HFFc6 (cell line): ENCODE data around the gene CELF2. TPM values are rescaled to one million over a fixed set of nuclear protein-coding genes. Genes with fewer than 3 reads are reported as not detected.

Source experiments
- DNase-seq: peaks from one replicate; pipeline ENCODE4 v3.0.0-alpha.2; 2018
- H3K27ac Mint-ChIP-seq: 2 replicates; pipeline ENCODE4 v1.8.0; 2020; ENCODE audit warnings: mild to moderate bottlenecking, mixed read lengths
- H3K27me3 Mint-ChIP-seq: 2 replicates; pipeline ENCODE4 v1.8.0; 2021; ENCODE audit warnings: mild to moderate bottlenecking, moderate library complexity, mixed read lengths; ENCODE audit not compliant: insufficient read depth
- H3K36me3 Mint-ChIP-seq: 2 replicates; pipeline ENCODE4 v1.8.0; 2021; ENCODE audit warnings: low read depth, mixed read lengths
- H3K4me1 Mint-ChIP-seq: 2 replicates; pipeline ENCODE4 v1.8.0; 2020; ENCODE audit warnings: low read depth, mixed read lengths
- H3K4me3 Mint-ChIP-seq: 2 replicates; pipeline ENCODE4 v1.8.0; 2020; ENCODE audit warnings: mild to moderate bottlenecking, moderate library complexity, mixed read lengths
- H3K9me3 Mint-ChIP-seq: 2 replicates; pipeline ENCODE4 v1.8.0; 2020; ENCODE audit warnings: mild to moderate bottlenecking, mixed read lengths
- total RNA-seq, 6 experiments: library from RNA; stranded (reverse); fragmentation: NEBNext Ultra II Directional; extraction: Animal tissue kit (Norgen Biotek cat#: 25700); gene quantifications; 2 replicates in 1 of 6; 3 replicates in 5 of 6; pipeline ENCODE4 v1.2.3, GENCODE V29; 2021
- TF ChIP-seq, protein P1 (sequence below): fragments of 200-600 bp; sonication (generic); IDR thresholded peaks from 2 replicates; pipeline ENCODE4 v1.5.0; 2021; ENCODE audit warnings: antibody characterized with exemption, mild to moderate bottlenecking

Gene CELF2
- total RNA-seq, 6 experiments from 2014 or later = 2.7 to 5.2 (median 3.5) TPM

- peak; percentile 61 for DNase-seq
- Mint-ChIP-seq H3K27ac (peak overlapping the region; percentile 75), H3K9me3 (peaks cover 18% of the 10 kb centered on the region), H3K36me3 (peaks cover 10% of the 10 kb centered on the region; the same call in 1 of the 2 replicates), H3K27me3 (peaks cover 7% of the 10 kb centered on the region), H3K4me3 (peak overlapping the region; percentile 90), H3K4me1 (peaks cover 19% of the 10 kb centered on the region)
- TF ChIP-seq, protein P1, sequence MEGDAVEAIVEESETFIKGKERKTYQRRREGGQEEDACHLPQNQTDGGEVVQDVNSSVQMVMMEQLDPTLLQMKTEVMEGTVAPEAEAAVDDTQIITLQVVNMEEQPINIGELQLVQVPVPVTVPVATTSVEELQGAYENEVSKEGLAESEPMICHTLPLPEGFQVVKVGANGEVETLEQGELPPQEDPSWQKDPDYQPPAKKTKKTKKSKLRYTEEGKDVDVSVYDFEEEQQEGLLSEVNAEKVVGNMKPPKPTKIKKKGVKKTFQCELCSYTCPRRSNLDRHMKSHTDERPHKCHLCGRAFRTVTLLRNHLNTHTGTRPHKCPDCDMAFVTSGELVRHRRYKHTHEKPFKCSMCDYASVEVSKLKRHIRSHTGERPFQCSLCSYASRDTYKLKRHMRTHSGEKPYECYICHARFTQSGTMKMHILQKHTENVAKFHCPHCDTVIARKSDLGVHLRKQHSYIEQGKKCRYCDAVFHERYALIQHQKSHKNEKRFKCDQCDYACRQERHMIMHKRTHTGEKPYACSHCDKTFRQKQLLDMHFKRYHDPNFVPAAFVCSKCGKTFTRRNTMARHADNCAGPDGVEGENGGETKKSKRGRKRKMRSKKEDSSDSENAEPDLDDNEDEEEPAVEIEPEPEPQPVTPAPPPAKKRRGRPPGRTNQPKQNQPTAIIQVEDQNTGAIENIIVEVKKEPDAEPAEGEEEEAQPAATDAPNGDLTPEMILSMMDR = no peak
These were observed 147.3 kb downstream of the CELF2 start for GRCh38 chr10:11164803-11165590.

- H3K4me3 Mint-ChIP-seq = peak overlapping the region; percentile 90
- H3K9me3 Mint-ChIP-seq = peaks cover 18% of the 10 kb centered on the region
- H3K27ac Mint-ChIP-seq = peak overlapping the region; percentile 75
- H3K27me3 Mint-ChIP-seq = peaks cover 7% of the 10 kb centered on the region
- peaks cover 10% of the 10 kb centered on the region; the same call in 1 of the 2 replicates for H3K36me3 Mint-ChIP-seq
- peaks cover 19% of the 10 kb centered on the region for H3K4me1 Mint-ChIP-seq
- TF ChIP-seq, protein P1 = peak; percentile 67
- DNase-seq = no peak
These were observed 148.2 kb downstream of the CELF2 start for GRCh38 chr10:11165591-11166543.

DNA sequence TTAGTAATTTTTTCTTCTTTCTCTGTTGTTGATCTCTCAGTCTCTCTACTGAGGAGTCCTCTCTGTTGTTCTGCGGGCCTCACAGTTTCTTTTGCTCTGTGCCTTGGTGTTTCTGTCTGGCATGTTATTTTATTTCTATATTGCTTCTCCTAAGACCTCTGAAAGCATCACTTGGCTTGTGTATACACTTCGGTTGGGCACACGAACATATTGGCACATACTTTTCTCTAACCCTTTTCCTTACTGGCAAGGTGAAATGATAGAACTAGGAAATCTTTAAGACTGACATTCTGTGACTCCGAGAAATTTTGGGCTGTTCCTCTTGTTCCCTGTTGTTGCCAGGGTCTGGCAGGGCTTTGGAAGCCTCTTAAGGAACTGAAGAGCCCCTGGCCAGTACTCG is 148.9 kb downstream of the CELF2 start:
- H3K4me3 Mint-ChIP-seq = peak overlapping the region; percentile 82
- TF ChIP-seq, protein P1 = no peak

GRCh38 chr10:11167233-11167966 is 149.7 kb downstream of the CELF2 start:
- no peak for DNase-seq
- Mint-ChIP-seq H3K27me3 (peaks cover 3% of the 10 kb centered on the region), H3K4me3 (no peak overlapping the region), H3K4me1 (peaks cover 19% of the 10 kb centered on the region), H3K36me3 (no peaks in the 10 kb centered on the region), H3K27ac (no peak overlapping the region), H3K9me3 (peaks cover 5% of the 10 kb centered on the region)
- TF ChIP-seq, protein P1 = no peak

More for the DNA sequence above, 148.9 kb downstream of the CELF2 start:
- peaks cover 7% of the 10 kb centered on the region; the same call in 1 of the 2 replicates for H3K36me3 Mint-ChIP-seq
- no peak for DNase-seq
- peaks cover 7% of the 10 kb centered on the region for H3K27me3 Mint-ChIP-seq
- peaks cover 19% of the 10 kb centered on the region for H3K4me1 Mint-ChIP-seq
- H3K9me3 Mint-ChIP-seq = peaks cover 14% of the 10 kb centered on the region
- H3K27ac Mint-ChIP-seq = no peak overlapping the region
